Sigmoid colon (tissue), 7 donors: Measurements from ENCODE around the gene SRBD1. TPM values are rescaled to one million over a fixed set of nuclear protein-coding genes. Genes with fewer than 3 reads are reported as not detected.

Experiments used
- DNase-seq: peaks from one replicate; pipeline ENCODE4 v3.0.0-alpha.2; 2019
- H3K27ac ChIP-seq, 4 donors: fragments of 200-600 bp; sonication (generic); one replicate each; pipeline ENCODE4 v1.5.1; 2016 to 2019; ENCODE audit warnings: mild to moderate bottlenecking in 1 of 4
- H3K27me3 ChIP-seq, 3 donors: fragments of 200-600 bp; sonication (generic); one replicate each; pipeline ENCODE4 v1.5.1; 2019; ENCODE audit warnings: mild to moderate bottlenecking in 1 of 3
- H3K36me3 ChIP-seq, 4 donors: fragments of 200-600 bp; sonication (generic); one replicate each; pipeline ENCODE4 v1.5.1; 2016 to 2019
- H3K4me1 ChIP-seq, 4 donors: fragments of 200-600 bp; sonication (generic); one replicate each; pipeline ENCODE4 v1.5.1; 2017 to 2019
- H3K4me3 ChIP-seq, 4 donors: fragments of 200-600 bp; sonication (generic); one replicate each; pipeline ENCODE4 v1.5.1; 2017 to 2019; ENCODE audit warnings: mild to moderate bottlenecking in 2 of 4, moderate library complexity in 1 of 4
- H3K9me3 ChIP-seq, 4 donors: fragments of 200-600 bp in 3 of 4; sonication (generic) in 3 of 4; one replicate each; pipeline versions ENCODE4 v1.5.1 to v1.6.1; 2013 to 2019
- EP300 ChIP-seq, 4 donors: sonication (generic); formaldehyde crosslinking; IDR thresholded peaks; one replicate each; pipeline ENCODE4 v1.6.1; 2017; ENCODE audit warnings: antibody characterized with exemption in 4 of 4
- POLR2A ChIP-seq, 2 donors: fragments of 450-650 bp; IDR thresholded peaks; one replicate each; pipeline ENCODE4 v1.6.1; 2016; ENCODE audit warnings: antibody characterized with exemption in 2 of 2, mild to moderate bottlenecking in 2 of 2, moderate library complexity in 2 of 2
- POLR2AphosphoS5 ChIP-seq, 4 donors: sonication (generic); formaldehyde crosslinking; IDR thresholded peaks; one replicate each; pipeline ENCODE4 v1.6.1; 2017; ENCODE audit warnings: antibody characterized with exemption in 4 of 4
- WGBS, 2 donors: extraction: QIAGEN DNeasy Blood & Tissue Kit; methylation state at CpG; one replicate each; pipeline ENCODE4 v1.1.7; 2013; 5-methylcytosine and 5-hydroxymethylcytosine counted together
- intact Hi-C: fragments of 100-400 bp; cut with DNase I; formaldehyde crosslinking; loops from one replicate; pipeline ENCODE4 v1.15.1; 2023
- polyA plus RNA-seq, 3 donors: library from polyadenylated mRNA; stranded (reverse); fragments of 200-250 nt; gene quantifications; one replicate each; pipeline ENCODE4 v1.2.3, GENCODE V29; 2013
- total RNA-seq, 4 donors: library from RNA; depleted of rRNA; stranded (reverse); fragments of >200 nt; gene quantifications; one replicate each; pipeline ENCODE4 v1.1.0, GENCODE V29; 2016
- TF ChIP-seq, protein P1 (sequence below), 4 experiments: fragments of 450-650 bp in 3 of 4; fragments of 200-600 bp in 1 of 4; IDR thresholded peaks; one replicate each; pipeline ENCODE4 v1.5.1; 2016 to 2019; ENCODE audit warnings: antibody characterized with exemption in 4 of 4, mild to moderate bottlenecking in 3 of 4, moderate library complexity in 2 of 4
- donor health status: healthy with polysubstance abuse.
- donor health status: Bipolar disorder and iron deficiency.
- donor health status: healthy.

Gene SRBD1
- total and polyA plus RNA-seq, 7 donors, result 9.0 to 31.4 (median 16.0) TPM

DNA sequence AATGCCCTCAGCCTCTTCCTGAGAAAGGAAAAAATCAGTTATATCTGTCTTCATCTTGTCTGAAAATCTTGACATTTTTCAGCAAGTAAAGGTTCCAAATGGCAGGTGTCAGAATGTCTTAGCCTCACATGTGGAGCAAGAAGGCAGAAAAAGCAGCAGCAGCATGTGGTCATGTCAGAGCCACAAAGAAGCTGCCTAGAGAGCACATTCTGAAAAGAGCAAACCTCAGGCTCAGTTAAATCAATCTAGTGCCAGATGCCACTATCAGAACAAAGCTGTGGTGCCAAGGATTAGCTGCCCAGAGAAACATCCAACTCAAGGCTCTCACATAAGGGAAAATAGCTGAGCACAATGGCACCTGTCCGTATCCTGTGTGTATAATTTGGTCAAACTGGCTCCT, 105.9 kb downstream of the SRBD1 start:
- no peaks in the 10 kb centered on the region for H3K27me3 ChIP-seq
- H3K4me1 ChIP-seq, result no peaks in the 10 kb centered on the region
- TF ChIP-seq POLR2A (IDR thresholded peaks at IDR 0.05) (no peak), POLR2AphosphoS5 (IDR thresholded peaks at IDR 0.05) (no peak), EP300 (IDR thresholded peaks at IDR 0.05) (no peak)
- TF ChIP-seq, protein P1, sequence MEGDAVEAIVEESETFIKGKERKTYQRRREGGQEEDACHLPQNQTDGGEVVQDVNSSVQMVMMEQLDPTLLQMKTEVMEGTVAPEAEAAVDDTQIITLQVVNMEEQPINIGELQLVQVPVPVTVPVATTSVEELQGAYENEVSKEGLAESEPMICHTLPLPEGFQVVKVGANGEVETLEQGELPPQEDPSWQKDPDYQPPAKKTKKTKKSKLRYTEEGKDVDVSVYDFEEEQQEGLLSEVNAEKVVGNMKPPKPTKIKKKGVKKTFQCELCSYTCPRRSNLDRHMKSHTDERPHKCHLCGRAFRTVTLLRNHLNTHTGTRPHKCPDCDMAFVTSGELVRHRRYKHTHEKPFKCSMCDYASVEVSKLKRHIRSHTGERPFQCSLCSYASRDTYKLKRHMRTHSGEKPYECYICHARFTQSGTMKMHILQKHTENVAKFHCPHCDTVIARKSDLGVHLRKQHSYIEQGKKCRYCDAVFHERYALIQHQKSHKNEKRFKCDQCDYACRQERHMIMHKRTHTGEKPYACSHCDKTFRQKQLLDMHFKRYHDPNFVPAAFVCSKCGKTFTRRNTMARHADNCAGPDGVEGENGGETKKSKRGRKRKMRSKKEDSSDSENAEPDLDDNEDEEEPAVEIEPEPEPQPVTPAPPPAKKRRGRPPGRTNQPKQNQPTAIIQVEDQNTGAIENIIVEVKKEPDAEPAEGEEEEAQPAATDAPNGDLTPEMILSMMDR (IDR thresholded peaks at IDR 0.05), result no peak
- 93 to 98% methylated on average over 1 of the region's 1 CpG for WGBS, 2 donors
- H3K9me3 ChIP-seq, result no peaks in the 10 kb centered on the region
- intact Hi-C loops, result no loop called here
- DNase-seq, result no peak
- H3K27ac ChIP-seq, result no peak overlapping the region
- H3K4me3 ChIP-seq, result no peak overlapping the region
- no peaks in the 10 kb centered on the region for H3K36me3 ChIP-seq

DNA sequence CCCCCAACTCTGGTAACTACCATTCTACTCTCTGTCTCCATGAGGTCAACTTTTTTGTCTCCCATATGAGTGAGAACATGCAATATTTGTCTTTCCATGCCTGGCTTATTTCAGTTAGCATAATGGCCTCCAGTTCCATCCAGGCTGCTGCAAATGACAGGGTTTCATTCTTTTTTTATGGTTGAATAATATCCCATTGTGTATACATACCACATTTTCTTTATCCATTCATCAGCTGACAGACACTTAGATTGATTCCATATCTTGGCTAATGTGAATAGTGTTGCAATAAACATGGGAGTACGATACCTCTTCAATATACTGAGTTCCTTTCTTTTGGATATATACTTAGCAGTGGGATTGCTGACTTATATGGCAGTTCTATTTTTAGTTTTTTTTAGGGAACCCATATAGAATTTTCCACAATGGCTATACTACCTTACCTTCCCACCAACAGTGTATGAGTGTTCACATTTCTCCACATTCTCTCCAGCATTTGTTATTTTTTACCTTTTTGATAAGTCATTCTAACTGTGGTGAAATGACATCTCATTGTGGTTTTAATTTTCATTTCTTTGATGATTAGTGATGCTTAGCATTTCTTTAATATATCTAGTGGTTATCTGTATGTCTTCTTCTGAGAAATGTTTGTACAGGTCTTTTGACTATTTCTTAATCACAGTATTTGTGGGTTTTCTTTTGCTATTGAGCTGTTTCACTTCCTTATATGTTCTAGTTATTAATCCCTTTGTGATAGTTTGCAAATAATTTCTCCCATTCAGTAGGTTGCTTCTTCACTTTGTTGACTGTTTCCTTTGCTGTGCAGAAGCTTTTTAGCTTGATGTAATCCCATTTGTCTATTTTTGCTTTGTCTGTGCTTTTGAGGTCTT, 112.2 kb downstream of the SRBD1 start:
- 95 to 98% methylated on average over 1 of the region's 1 CpG for WGBS, 2 donors
- Histone ChIP-seq H3K27ac (no peak overlapping the region), H3K36me3 (no peaks in the 10 kb centered on the region), H3K4me3 (no peak overlapping the region), H3K9me3 (no peaks in the 10 kb centered on the region), H3K4me1 (no peaks in the 10 kb centered on the region), H3K27me3 (no peaks in the 10 kb centered on the region)
- intact Hi-C loops, result no loop called here
- TF ChIP-seq, protein P1 (IDR thresholded peaks at IDR 0.05), result no peak
- TF ChIP-seq EP300 (IDR thresholded peaks at IDR 0.05) (no peak), POLR2A (IDR thresholded peaks at IDR 0.05) (no peak), POLR2AphosphoS5 (IDR thresholded peaks at IDR 0.05) (no peak)
- DNase-seq, result no peak

DNA sequence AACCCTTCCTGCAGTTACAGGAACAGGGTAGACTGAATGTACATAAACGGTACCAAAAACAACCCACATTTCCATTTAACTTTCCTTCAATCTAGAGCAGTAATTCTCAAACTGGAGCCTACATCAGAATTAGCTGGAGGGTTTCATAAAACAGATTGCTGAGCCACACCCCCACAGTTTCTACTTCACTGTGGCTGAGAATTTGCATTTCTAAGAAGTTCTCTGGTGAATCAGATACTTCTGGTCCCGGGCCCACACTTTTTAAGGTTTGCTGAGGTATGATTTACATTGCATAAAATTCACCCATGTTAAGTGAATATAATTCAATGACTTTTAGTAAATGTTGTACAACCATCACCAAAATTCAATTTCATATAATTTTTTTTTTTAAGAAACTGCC, 113.7 kb downstream of the SRBD1 start:
- no peak overlapping the region for H3K27ac ChIP-seq
- no peaks in the 10 kb centered on the region for H3K4me1 ChIP-seq
- 59% methylated on average over 2 of the region's 2 CpGs for WGBS, 2 donors
- no peaks in the 10 kb centered on the region for H3K27me3 ChIP-seq
- H3K36me3 ChIP-seq, result no peaks in the 10 kb centered on the region
- TF ChIP-seq POLR2A (IDR thresholded peaks at IDR 0.05) (no peak), POLR2AphosphoS5 (IDR thresholded peaks at IDR 0.05) (no peak), EP300 (IDR thresholded peaks at IDR 0.05) (no peak)
- TF ChIP-seq, protein P1 (IDR thresholded peaks at IDR 0.05), result no peak
- DNase-seq, result no peak
- intact Hi-C loops, result no loop called here
- no peaks in the 10 kb centered on the region for H3K9me3 ChIP-seq
- H3K4me3 ChIP-seq, result no peak overlapping the region

GRCh38 chr2:45496869-45497268, 114.2 kb downstream of the SRBD1 start:
- 68 to 69% methylated on average over 2 of the region's 2 CpGs for WGBS, 2 donors
- no peak overlapping the region for H3K4me3 ChIP-seq
- no peaks in the 10 kb centered on the region for H3K27me3 ChIP-seq
- intact Hi-C loops, result no loop called here
- H3K27ac ChIP-seq, result no peak overlapping the region
- H3K4me1 ChIP-seq, result no peaks in the 10 kb centered on the region
- H3K9me3 ChIP-seq, result no peaks in the 10 kb centered on the region
- TF ChIP-seq POLR2A (IDR thresholded peaks at IDR 0.05) (no peak), EP300 (IDR thresholded peaks at IDR 0.05) (no peak), POLR2AphosphoS5 (IDR thresholded peaks at IDR 0.05) (no peak)
- TF ChIP-seq, protein P1 (IDR thresholded peaks at IDR 0.05), result no peak
- no peak for DNase-seq
- no peaks in the 10 kb centered on the region for H3K36me3 ChIP-seq
